ENCODE measurements around the gene MAN1A1. TPM values are rescaled to one million over a fixed set of nuclear protein-coding genes. Genes with fewer than 3 reads are reported as not detected.

MAN1A1 gene
- total and polyA plus RNA-seq, 2 of the 8 experiments (the other 6 are each of a cell fraction or from before 2014, with no cell fraction given) = 1.8 to 5.4 TPM

GRCh38 chr6:119277052-119277451 is 72.5 kb downstream of the MAN1A1 start (continued):
- TF ChIP-seq GABPA (IDR thresholded peaks at IDR 0.05; ENCODE audit: borderline replicate concordance, insufficient read depth, low read length) = no peak
- no peak for TF ChIP-seq BCL11A (IDR thresholded peaks at IDR 0.05; ENCODE audit: low read depth in 2 of 2, low read length in 2 of 2)
- TF ChIP-seq CREB1 (IDR thresholded peaks at IDR 0.05) = no peak
- TF ChIP-seq KDM4A (IDR thresholded peaks at IDR 0.05; ENCODE audit: low read depth, low read length, severe bottlenecking) = no peak
